ENCODE measurements around the gene C19orf53. TPM values are rescaled to one million over a fixed set of nuclear protein-coding genes. Genes with fewer than 3 reads are reported as not detected.

Gene C19orf53
- total and polyA plus RNA-seq, 10 of the 15 experiments (the other 5 are each of a cell fraction or from before 2014, with no cell fraction given): 109 to 449 (median 218) TPM

DNA sequence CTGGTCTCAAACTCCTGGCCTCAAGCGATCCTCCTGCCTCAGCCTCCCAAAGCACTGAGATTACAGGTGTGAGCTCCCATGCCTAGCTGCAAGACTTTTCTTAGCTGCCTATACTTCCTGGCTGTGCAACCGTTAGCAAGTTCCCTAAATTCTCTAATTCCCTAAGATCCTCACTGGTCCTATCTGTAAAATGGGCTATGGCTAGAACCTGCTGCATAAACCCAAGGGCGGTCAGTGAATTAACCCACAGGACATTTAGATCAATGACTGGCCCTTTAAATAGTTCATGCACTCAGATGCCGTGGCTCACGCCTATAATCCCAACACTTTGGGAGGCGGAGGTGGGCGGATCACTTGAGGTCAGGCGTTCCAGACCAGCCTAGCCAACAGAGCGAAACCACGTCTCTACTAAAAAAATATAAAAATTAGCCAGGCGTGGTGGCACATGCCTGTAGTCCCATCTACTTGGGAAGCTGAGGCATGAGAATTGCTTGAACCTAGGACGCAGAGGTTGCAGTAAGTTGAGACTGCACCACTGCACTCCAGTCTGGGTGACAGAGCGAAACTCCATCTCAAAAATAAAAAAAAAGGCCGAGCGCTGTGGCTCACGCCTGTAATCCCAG lies 4.1 kb upstream of the C19orf53 start (continued):
- TF ChIP-seq, protein P1, sequence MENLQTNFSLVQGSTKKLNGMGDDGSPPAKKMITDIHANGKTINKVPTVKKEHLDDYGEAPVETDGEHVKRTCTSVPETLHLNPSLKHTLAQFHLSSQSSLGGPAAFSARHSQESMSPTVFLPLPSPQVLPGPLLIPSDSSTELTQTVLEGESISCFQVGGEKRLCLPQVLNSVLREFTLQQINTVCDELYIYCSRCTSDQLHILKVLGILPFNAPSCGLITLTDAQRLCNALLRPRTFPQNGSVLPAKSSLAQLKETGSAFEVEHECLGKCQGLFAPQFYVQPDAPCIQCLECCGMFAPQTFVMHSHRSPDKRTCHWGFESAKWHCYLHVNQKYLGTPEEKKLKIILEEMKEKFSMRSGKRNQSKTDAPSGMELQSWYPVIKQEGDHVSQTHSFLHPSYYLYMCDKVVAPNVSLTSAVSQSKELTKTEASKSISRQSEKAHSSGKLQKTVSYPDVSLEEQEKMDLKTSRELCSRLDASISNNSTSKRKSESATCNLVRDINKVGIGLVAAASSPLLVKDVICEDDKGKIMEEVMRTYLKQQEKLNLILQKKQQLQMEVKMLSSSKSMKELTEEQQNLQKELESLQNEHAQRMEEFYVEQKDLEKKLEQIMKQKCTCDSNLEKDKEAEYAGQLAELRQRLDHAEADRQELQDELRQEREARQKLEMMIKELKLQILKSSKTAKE (IDR thresholded peaks at IDR 0.05; ENCODE audit: low read depth, poor library complexity, severe bottlenecking): no peak
- TF ChIP-seq, protein P2, sequence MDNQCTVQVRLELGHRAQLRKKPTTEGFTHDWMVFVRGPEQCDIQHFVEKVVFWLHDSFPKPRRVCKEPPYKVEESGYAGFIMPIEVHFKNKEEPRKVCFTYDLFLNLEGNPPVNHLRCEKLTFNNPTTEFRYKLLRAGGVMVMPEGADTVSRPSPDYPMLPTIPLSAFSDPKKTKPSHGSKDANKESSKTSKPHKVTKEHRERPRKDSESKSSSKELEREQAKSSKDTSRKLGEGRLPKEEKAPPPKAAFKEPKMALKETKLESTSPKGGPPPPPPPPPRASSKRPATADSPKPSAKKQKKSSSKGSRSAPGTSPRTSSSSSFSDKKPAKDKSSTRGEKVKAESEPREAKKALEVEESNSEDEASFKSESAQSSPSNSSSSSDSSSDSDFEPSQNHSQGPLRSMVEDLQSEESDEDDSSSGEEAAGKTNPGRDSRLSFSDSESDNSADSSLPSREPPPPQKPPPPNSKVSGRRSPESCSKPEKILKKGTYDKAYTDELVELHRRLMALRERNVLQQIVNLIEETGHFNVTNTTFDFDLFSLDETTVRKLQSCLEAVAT (IDR thresholded peaks at IDR 0.05): no peak

- Histone ChIP-seq H3K4me1 (ENCODE audit: control insufficient read depth, insufficient read depth, low read length) (peaks cover 5% of the 10 kb centered on the region), H3K27ac (ENCODE audit: control insufficient read depth, insufficient read depth) (no peak overlapping the region), H3K27me3 (replicated peaks in 1 of 2; ENCODE audit: control insufficient read depth in 2 of 2, insufficient read depth in 2 of 2, low read length in 1 of 2) (no peaks in the 10 kb centered on the region), H3K79me2 (ENCODE audit: control insufficient read depth, insufficient read depth, low read length) (peaks cover 18% of the 10 kb centered on the region), H3K4me3 (no peak overlapping the region), H3K9ac (ENCODE audit: control insufficient read depth, insufficient read depth, low read length) (no peak overlapping the region), H3K4me2 (ENCODE audit: control insufficient read depth, insufficient read depth) (no peak overlapping the region), H4K20me1 (ENCODE audit: control insufficient read depth, insufficient read depth) (no peaks in the 10 kb centered on the region), H3K9me3 (replicated peaks; ENCODE audit: control insufficient read depth, insufficient read depth, low read length) (no peaks in the 10 kb centered on the region), H3K36me3 (ENCODE audit: control insufficient read depth in 2 of 2, insufficient read depth in 2 of 2, low read length in 1 of 2) (peaks cover 12 to 16% of the 10 kb centered on the region in 2 experiments), H2AFZ (ENCODE audit: control insufficient read depth, low read depth, low read length) (no peak overlapping the region)
- SMC1A ChIA-PET (ENCODE audit: uncharacterized antibody, unreplicated experiment): no interaction called here
- 96% methylated on average over 9 of the region's 9 CpGs for WGBS (ENCODE audit: insufficient coverage, insufficient replicate concordance, low lambda C conversion rate, missing lambda C conversion rate)
- no peak for FAIRE-seq
- POLR2A ChIA-PET: interaction anchor here (0.5 kb wide), 1 partner anchor 446 kb away, joined by 5 read pairs; no protein-coding TSS in a partner anchor
- ATAC-seq: no peak
- no TSS peak for BruUV-seq (replicated peaks)
- RAD21 ChIA-PET (ENCODE audit: unreplicated experiment): interaction anchor here (2.3 kb wide), 1 partner anchor 84 kb away, joined by 8 read pairs; no protein-coding TSS in a partner anchor
- no peak for DNase-seq (ENCODE audit: low read depth, low spot score)
- in situ Hi-C loops (cut with MboI) (no loop called here), intact Hi-C loops (cut with micrococcal nuclease; ENCODE audit: unreplicated experiment) (no loop called here)
- CTCF ChIA-PET: no interaction called here
- TF ChIP-seq HDAC2 (IDR thresholded peaks at IDR 0.05) (no peak), NR2C2 (IDR thresholded peaks at IDR 0.05; ENCODE audit: borderline replicate concordance, control insufficient read depth, insufficient read length, low read depth) (no peak), ZBTB4 (CRISPR knock-in tag; IDR thresholded peaks at IDR 0.05) (no peak), NFIC (IDR thresholded peaks at IDR 0.05; ENCODE audit: low read depth, low read length) (no peak), ASH2L (IDR thresholded peaks at IDR 0.05; ENCODE audit: borderline replicate concordance, low read depth) (no peak), PAX5 (IDR thresholded peaks at IDR 0.05; ENCODE audit: borderline replicate concordance, low read depth, low read length) (no peak), KLF5 (IDR thresholded peaks at IDR 0.05; ENCODE audit: partially characterized antibody) (no peak)
- TF ChIP-seq, protein P3, sequence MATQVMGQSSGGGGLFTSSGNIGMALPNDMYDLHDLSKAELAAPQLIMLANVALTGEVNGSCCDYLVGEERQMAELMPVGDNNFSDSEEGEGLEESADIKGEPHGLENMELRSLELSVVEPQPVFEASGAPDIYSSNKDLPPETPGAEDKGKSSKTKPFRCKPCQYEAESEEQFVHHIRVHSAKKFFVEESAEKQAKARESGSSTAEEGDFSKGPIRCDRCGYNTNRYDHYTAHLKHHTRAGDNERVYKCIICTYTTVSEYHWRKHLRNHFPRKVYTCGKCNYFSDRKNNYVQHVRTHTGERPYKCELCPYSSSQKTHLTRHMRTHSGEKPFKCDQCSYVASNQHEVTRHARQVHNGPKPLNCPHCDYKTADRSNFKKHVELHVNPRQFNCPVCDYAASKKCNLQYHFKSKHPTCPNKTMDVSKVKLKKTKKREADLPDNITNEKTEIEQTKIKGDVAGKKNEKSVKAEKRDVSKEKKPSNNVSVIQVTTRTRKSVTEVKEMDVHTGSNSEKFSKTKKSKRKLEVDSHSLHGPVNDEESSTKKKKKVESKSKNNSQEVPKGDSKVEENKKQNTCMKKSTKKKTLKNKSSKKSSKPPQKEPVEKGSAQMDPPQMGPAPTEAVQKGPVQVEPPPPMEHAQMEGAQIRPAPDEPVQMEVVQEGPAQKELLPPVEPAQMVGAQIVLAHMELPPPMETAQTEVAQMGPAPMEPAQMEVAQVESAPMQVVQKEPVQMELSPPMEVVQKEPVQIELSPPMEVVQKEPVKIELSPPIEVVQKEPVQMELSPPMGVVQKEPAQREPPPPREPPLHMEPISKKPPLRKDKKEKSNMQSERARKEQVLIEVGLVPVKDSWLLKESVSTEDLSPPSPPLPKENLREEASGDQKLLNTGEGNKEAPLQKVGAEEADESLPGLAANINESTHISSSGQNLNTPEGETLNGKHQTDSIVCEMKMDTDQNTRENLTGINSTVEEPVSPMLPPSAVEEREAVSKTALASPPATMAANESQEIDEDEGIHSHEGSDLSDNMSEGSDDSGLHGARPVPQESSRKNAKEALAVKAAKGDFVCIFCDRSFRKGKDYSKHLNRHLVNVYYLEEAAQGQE (IDR thresholded peaks at IDR 0.05; ENCODE audit: low read depth, low read length): no peak
Observed at GRCh38 chr19:13778398-13778797, 4.1 kb downstream of the C19orf53 start.

Measured in GM12878 (cell line).